Lower leg skin (tissue), 3 donors: ENCODE data around the gene ABHD15.

ENCODE experiments used
- CTCF ChIP-seq, 3 donors: fragments of 450-650 bp; IDR thresholded peaks; one replicate each; pipeline ENCODE4 v1.5.1; 2016; ENCODE audit warnings: antibody characterized with exemption in 3 of 3, mild to moderate bottlenecking in 3 of 3, moderate library complexity in 2 of 3
- POLR2A ChIP-seq, 2 donors: fragments of 450-650 bp; IDR thresholded peaks; one replicate each; pipeline ENCODE4 v1.6.1; 2016 to 2017; ENCODE audit warnings: antibody characterized with exemption in 2 of 2, mild to moderate bottlenecking in 1 of 2, moderate library complexity in 1 of 2

- no peak for TF ChIP-seq CTCF (IDR thresholded peaks at IDR 0.05)
- TF ChIP-seq POLR2A (IDR thresholded peaks at IDR 0.05): no peak
Observed at GRCh38 chr17:29614349-29615047, 47.7 kb upstream of the ABHD15 start.
